HFFc6 (cell line): ENCODE data around the gene KAT5. TPM values are rescaled to one million over a fixed set of nuclear protein-coding genes. Genes with fewer than 3 reads are reported as not detected.
"Not testable (repeated sequence)": the region's sequence is repeated elsewhere in the genome, so short reads cannot be mapped to it uniquely, and the experiment has no call there.

Experiments
- DNase-seq: peaks from one replicate; pipeline ENCODE4 v3.0.0-alpha.2; 2018
- H3K27ac Mint-ChIP-seq: 2 replicates; pipeline ENCODE4 v1.8.0; 2020; ENCODE audit warnings: mild to moderate bottlenecking, mixed read lengths
- H3K27me3 Mint-ChIP-seq: 2 replicates; pipeline ENCODE4 v1.8.0; 2021; ENCODE audit warnings: mild to moderate bottlenecking, moderate library complexity, mixed read lengths; ENCODE audit not compliant: insufficient read depth
- H3K36me3 Mint-ChIP-seq: 2 replicates; pipeline ENCODE4 v1.8.0; 2021; ENCODE audit warnings: low read depth, mixed read lengths
- H3K4me1 Mint-ChIP-seq: 2 replicates; pipeline ENCODE4 v1.8.0; 2020; ENCODE audit warnings: low read depth, mixed read lengths
- H3K4me3 Mint-ChIP-seq: 2 replicates; pipeline ENCODE4 v1.8.0; 2020; ENCODE audit warnings: mild to moderate bottlenecking, moderate library complexity, mixed read lengths
- H3K9me3 Mint-ChIP-seq: 2 replicates; pipeline ENCODE4 v1.8.0; 2020; ENCODE audit warnings: mild to moderate bottlenecking, mixed read lengths
- total RNA-seq, 6 experiments: library from RNA; stranded (reverse); fragmentation: NEBNext Ultra II Directional; extraction: Animal tissue kit (Norgen Biotek cat#: 25700); gene quantifications; 2 replicates in 1 of 6; 3 replicates in 5 of 6; pipeline ENCODE4 v1.2.3, GENCODE V29; 2021
- TF ChIP-seq, protein P1 (sequence below): fragments of 200-600 bp; sonication (generic); IDR thresholded peaks from 2 replicates; pipeline ENCODE4 v1.5.0; 2021; ENCODE audit warnings: antibody characterized with exemption, mild to moderate bottlenecking

Gene KAT5
- total RNA-seq, 6 experiments from 2014 or later, result 36.5 to 42.6 (median 38.9) TPM

DNA sequence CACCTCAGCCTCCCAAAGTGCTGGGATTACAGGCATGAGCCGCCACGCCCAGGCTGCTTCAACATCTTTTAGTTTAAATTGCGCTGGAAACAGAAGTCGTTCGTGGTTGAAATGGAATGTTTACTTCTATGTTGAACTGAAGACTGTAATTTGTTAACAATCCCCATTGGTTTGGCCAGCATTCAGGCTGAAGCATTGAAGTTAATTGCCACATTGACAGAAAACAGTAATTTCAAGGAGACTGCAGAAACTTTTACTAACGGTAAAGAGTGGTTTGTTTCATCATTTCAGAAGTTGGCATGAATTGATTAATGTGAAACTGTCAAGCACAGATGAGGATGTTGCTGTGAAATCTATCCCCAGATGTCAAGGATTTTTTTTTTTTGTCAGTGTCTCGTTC, 54.5 kb downstream of the KAT5 start:
- peaks cover 1% of the 10 kb centered on the region; the same call in 1 of the 2 replicates for H3K27me3 Mint-ChIP-seq
- peaks cover 6% of the 10 kb centered on the region; the same call in 1 of the 2 replicates for H3K36me3 Mint-ChIP-seq
- no peak overlapping the region for H3K27ac Mint-ChIP-seq
- no peaks in the 10 kb centered on the region for H3K9me3 Mint-ChIP-seq
- TF ChIP-seq, protein P1, sequence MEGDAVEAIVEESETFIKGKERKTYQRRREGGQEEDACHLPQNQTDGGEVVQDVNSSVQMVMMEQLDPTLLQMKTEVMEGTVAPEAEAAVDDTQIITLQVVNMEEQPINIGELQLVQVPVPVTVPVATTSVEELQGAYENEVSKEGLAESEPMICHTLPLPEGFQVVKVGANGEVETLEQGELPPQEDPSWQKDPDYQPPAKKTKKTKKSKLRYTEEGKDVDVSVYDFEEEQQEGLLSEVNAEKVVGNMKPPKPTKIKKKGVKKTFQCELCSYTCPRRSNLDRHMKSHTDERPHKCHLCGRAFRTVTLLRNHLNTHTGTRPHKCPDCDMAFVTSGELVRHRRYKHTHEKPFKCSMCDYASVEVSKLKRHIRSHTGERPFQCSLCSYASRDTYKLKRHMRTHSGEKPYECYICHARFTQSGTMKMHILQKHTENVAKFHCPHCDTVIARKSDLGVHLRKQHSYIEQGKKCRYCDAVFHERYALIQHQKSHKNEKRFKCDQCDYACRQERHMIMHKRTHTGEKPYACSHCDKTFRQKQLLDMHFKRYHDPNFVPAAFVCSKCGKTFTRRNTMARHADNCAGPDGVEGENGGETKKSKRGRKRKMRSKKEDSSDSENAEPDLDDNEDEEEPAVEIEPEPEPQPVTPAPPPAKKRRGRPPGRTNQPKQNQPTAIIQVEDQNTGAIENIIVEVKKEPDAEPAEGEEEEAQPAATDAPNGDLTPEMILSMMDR, result no peak
- DNase-seq, result peak; percentile 2
- H3K4me3 Mint-ChIP-seq, result no peak overlapping the region
- peaks cover 9% of the 10 kb centered on the region for H3K4me1 Mint-ChIP-seq

DNA sequence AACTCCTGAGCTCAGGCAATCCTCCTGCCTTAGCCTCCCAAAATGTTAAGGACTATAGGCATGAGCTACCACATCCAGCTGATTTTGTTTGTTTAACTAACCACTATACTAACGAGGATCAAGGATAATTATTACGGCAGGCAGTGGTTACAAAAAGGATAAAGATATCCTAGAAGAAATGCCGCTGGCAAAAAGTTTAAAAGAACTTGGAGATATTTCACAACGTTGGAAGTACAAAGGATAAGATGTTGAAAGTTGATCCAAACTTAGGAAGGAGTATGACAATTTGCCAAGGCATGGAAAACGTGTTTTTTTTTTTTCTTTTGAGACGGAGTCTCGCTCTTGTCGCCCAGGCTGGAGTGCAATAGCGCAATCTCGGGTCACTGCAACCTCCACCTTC, 55.4 kb downstream of the KAT5 start:
- no peak for DNase-seq
- H3K9me3 Mint-ChIP-seq, result no peaks in the 10 kb centered on the region
- peaks cover 1% of the 10 kb centered on the region; the same call in 1 of the 2 replicates for H3K27me3 Mint-ChIP-seq
- no peak overlapping the region for H3K27ac Mint-ChIP-seq
- no peak overlapping the region for H3K4me3 Mint-ChIP-seq
- peaks cover 9% of the 10 kb centered on the region for H3K4me1 Mint-ChIP-seq
- H3K36me3 Mint-ChIP-seq, result peaks cover 6% of the 10 kb centered on the region; the same call in 1 of the 2 replicates
- TF ChIP-seq, protein P1, result no peak

DNA sequence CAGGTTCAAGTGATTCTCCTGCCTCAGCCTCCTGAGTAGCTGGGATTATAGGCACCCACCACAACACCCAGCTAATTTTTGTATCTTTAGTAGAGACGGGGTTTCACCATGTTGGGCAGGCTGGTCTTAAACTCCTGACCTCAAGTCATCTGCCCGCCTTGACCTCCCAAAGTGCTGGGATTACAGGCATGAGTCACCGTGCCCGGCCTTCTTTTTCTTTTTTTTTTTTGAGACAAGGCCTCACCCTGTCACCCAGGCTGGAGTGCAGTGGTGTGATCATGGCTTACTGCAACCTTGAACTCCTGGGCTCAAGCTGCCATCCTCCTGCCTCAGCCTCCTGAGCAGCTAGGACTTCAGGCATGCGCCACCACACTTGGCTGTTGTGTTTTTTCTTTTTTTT, 55.8 kb downstream of the KAT5 start:
- H3K27ac Mint-ChIP-seq, H3K9me3 Mint-ChIP-seq: not testable (repeated sequence)

More for the DNA sequence above, 55.8 kb downstream of the KAT5 start:
- not testable (repeated sequence) for H3K27me3 Mint-ChIP-seq, H3K4me1 Mint-ChIP-seq, H3K36me3 Mint-ChIP-seq, H3K4me3 Mint-ChIP-seq, DNase-seq

Other genes with a start within 250 kb of the KAT5 start
- gene MALAT1, start 213.2 kb upstream of the KAT5 start, total RNA-seq, result 1,000 to 10,000 TPM; 3,136 to 4,087 (median 3,570) TPM
- gene SCYL1, start 187.2 kb upstream of the KAT5 start, total RNA-seq, result 100 to 1,000 TPM; 120 to 137 (median 126) TPM
- gene LTBP3, start 153.9 kb upstream of the KAT5 start, total RNA-seq, result 10 to 100 TPM; 64.0 to 78.1 (median 66.0) TPM
- gene ZNRD2, start 141.8 kb upstream of the KAT5 start, total RNA-seq, result 10 to 100 TPM; 57.7 to 72.0 (median 64.3) TPM
- gene FAM89B, start 139.7 kb upstream of the KAT5 start, total RNA-seq, result 10 to 100 TPM; 40.9 to 52.8 (median 43.7) TPM
- gene EHBP1L1, start 136.2 kb upstream of the KAT5 start, total RNA-seq, result 10 to 100 TPM; 47.5 to 69.3 (median 61.3) TPM
- under 1 TPM in 3 of 6 experiments, not detected in 3; 0.16 to 0.31 (median 0.30) TPM for gene KCNK7, start 116.5 kb upstream of the KAT5 start, total RNA-seq
- gene MAP3K11, start 98.0 kb upstream of the KAT5 start, total RNA-seq, result 10 to 100 TPM; 42.1 to 51.1 (median 46.5) TPM
- gene PCNX3, start 96.5 kb upstream of the KAT5 start, total RNA-seq, result 10 to 100 TPM; 51.5 to 66.7 (median 57.3) TPM
- gene SIPA1, start 74.2 kb upstream of the KAT5 start, total RNA-seq, result 10 to 100 TPM; 23.0 to 41.3 (median 38.3) TPM
- 10 to 100 TPM; 66.9 to 72.7 (median 69.5) TPM for gene RELA, start 49.3 kb upstream of the KAT5 start, total RNA-seq
- gene RNASEH2C, start 8.5 kb downstream of the KAT5 start, total RNA-seq, result 10 to 100 TPM; 54.0 to 85.6 (median 61.4) TPM
- gene AP5B1, start 68.7 kb downstream of the KAT5 start, total RNA-seq, result 10 to 100 TPM in 2 of 6 experiments, 1 to 10 TPM in 4; 8.7 to 11.1 (median 9.5) TPM
- gene OVOL1, start 74.8 kb downstream of the KAT5 start, total RNA-seq, result not detected
- gene SNX32, start 121.7 kb downstream of the KAT5 start, total RNA-seq, result not detected
- 1,000 to 10,000 TPM; 2,002 to 2,288 (median 2,238) TPM for gene CFL1, start 145.9 kb downstream of the KAT5 start, total RNA-seq
- gene MUS81, start 148.2 kb downstream of the KAT5 start, total RNA-seq, result 10 to 100 TPM; 38.4 to 47.9 (median 43.1) TPM
- gene EFEMP2, start 160.5 kb downstream of the KAT5 start, total RNA-seq, result 100 to 1,000 TPM; 318 to 359 (median 329) TPM
- under 1 TPM in 4 of 6 experiments, not detected in 2; 0.11 to 0.22 (median 0.14) TPM for gene CTSW, start 167.6 kb downstream of the KAT5 start, total RNA-seq
- gene FIBP, start 176.2 kb downstream of the KAT5 start, total RNA-seq, result 100 to 1,000 TPM; 117 to 145 (median 135) TPM
- gene CCDC85B, start 178.4 kb downstream of the KAT5 start, total RNA-seq, result 100 to 1,000 TPM in 2 of 6 experiments, 10 to 100 TPM in 4; 78.9 to 112 (median 87.7) TPM
- gene FOSL1, start 188.1 kb downstream of the KAT5 start, total RNA-seq, result 100 to 1,000 TPM; 134 to 275 (median 234) TPM
- gene C11orf68, start 206.8 kb downstream of the KAT5 start, total RNA-seq, result 10 to 100 TPM; 79.0 to 94.6 (median 85.0) TPM
- gene DRAP1, start 207.2 kb downstream of the KAT5 start, total RNA-seq, result 100 to 1,000 TPM; 362 to 687 (median 615) TPM
- under 1 TPM in 1 of 6 experiments, not detected in 5; 0.23 TPM for gene TSGA10IP, start 233.2 kb downstream of the KAT5 start, total RNA-seq
- gene SART1, start 249.5 kb downstream of the KAT5 start, total RNA-seq, result 10 to 100 TPM; 51.7 to 69.3 (median 61.0) TPM